Activated naive CD4-positive, alpha-beta T cell treated with anti-CD3 and anti-CD28 coated beads for 36 hours (primary cell): Measurements from ENCODE around the gene PEAK1. TPM values are rescaled to one million over a fixed set of nuclear protein-coding genes. Genes with fewer than 3 reads are reported as not detected.

Source experiments
- CTCF ChIA-PET: fragments of 350-600 bp; sonication (Branson Sonifier 250); formaldehyde crosslinking; loops from one replicate; lab custom pipeline; 2021; ENCODE audit warnings: antibody characterized with exemption; lab: Charles Lee
- DNase-seq: peaks from one replicate; pipeline ENCODE4 v3.0.0-alpha.2; 2020
- H3K27ac Mint-ChIP-seq: one replicate; pipeline ENCODE4 v1.8.0; 2021; ENCODE audit warnings: mild to moderate bottlenecking, mixed read lengths
- H3K27me3 Mint-ChIP-seq: one replicate; pipeline ENCODE4 v1.8.0; 2021; ENCODE audit warnings: low read depth, mixed read lengths
- H3K36me3 Mint-ChIP-seq: one replicate; pipeline ENCODE4 v1.8.0; 2021; ENCODE audit warnings: low read depth, mixed read lengths
- H3K4me1 Mint-ChIP-seq: one replicate; pipeline ENCODE4 v1.8.0; 2021; ENCODE audit warnings: low read depth, mixed read lengths
- H3K4me3 Mint-ChIP-seq: one replicate; pipeline ENCODE4 v1.8.0; 2021; ENCODE audit warnings: mild to moderate bottlenecking, moderate library complexity, mixed read lengths
- H3K9me3 Mint-ChIP-seq: one replicate; pipeline ENCODE4 v1.8.0; 2021; ENCODE audit warnings: mixed read lengths
- intact Hi-C: fragments of 100-400 bp; cut with micrococcal nuclease; formaldehyde crosslinking; loops from one replicate; pipeline ENCODE4 v1.15.1; 2023
- total RNA-seq, 2 experiments: library from RNA; stranded (reverse); gene quantifications; one replicate each; pipeline ENCODE4 v1.2.3, GENCODE V29; 2021

PEAK1 gene
- total RNA-seq, 2 experiments from 2014 or later, result 26.6 to 28.0 TPM

DNA sequence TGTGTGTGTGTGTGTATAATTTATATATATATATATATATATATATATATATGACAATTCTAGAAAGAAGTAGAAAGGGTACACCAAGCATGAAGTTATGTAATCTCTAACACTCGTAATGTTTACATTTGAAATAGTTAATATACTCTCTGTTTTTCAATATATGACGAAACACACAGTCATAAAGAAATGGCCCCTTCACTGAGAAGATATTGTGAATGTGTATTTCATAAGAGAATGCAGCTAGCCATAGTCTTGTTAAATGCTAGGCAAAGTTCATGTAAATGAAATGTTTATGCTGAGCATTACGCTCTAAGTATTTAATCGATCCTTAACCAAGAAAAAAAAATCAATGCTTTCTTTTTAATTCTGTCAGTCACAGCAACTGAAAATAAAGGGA is 194.3 kb downstream of the PEAK1 start:
- no peak for DNase-seq
- Mint-ChIP-seq H3K9me3 (no peaks in the 10 kb centered on the region), H3K4me3 (no peak overlapping the region), H3K4me1 (peaks cover 11% of the 10 kb centered on the region), H3K27me3 (no peaks in the 10 kb centered on the region), H3K36me3 (no peaks in the 10 kb centered on the region), H3K27ac (no peak overlapping the region)
- intact Hi-C loops, result no loop called here
- CTCF ChIA-PET, result no interaction called here

DNA sequence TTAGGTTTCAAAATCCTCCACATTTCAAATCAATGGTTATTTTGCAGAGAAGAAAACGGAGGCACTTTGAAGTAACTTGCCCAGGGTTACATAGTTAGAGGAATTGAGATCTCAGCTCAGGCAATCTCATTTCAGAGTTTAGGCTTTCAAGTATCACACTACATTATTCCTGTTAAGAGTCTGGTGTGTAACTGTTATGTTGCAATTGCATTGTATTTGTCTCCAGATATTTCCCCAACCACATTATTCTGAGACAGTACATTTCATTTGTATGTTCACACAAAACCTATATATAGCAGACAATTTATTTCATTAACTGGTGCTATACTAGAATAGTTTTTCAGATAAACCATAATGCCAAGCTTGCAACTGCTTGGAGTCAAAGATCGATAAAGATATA is 194.8 kb downstream of the PEAK1 start:
- Mint-ChIP-seq H3K4me3 (no peak overlapping the region), H3K27ac (no peak overlapping the region), H3K36me3 (no peaks in the 10 kb centered on the region), H3K27me3 (no peaks in the 10 kb centered on the region), H3K4me1 (peaks cover 11% of the 10 kb centered on the region), H3K9me3 (no peaks in the 10 kb centered on the region)
- DNase-seq, result no peak
- intact Hi-C loops, result no loop called here
- CTCF ChIA-PET, result interaction anchor here (0.7 kb wide), 1 partner anchor 38 kb away, joined by 3 read pairs; no protein-coding TSS in a partner anchor

DNA sequence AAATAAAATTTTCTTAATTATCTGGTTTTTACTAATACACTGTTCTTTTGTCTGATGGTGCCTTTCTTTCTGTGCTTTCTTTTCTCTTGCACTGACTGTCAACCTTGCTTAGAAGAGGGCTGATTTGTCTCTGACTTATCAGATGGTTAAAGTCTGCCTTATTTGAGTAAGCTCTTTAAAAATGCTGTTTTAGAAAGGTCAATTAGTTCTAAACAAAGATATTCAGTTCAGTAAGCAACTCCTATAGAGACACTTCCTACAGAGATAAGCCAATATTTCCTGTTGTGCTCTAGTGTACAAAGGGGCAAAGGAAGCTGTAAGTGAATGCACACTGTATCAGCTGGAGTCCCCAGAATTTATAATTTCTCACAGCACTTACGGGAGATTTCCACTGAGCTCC is 195.6 kb downstream of the PEAK1 start:
- Mint-ChIP-seq H3K9me3 (no peaks in the 10 kb centered on the region), H3K27ac (no peak overlapping the region), H3K36me3 (no peaks in the 10 kb centered on the region), H3K4me1 (peaks cover 11% of the 10 kb centered on the region), H3K4me3 (no peak overlapping the region), H3K27me3 (no peaks in the 10 kb centered on the region)
- DNase-seq, result no peak
- intact Hi-C loops, result no loop called here
- CTCF ChIA-PET, result no interaction called here

DNA sequence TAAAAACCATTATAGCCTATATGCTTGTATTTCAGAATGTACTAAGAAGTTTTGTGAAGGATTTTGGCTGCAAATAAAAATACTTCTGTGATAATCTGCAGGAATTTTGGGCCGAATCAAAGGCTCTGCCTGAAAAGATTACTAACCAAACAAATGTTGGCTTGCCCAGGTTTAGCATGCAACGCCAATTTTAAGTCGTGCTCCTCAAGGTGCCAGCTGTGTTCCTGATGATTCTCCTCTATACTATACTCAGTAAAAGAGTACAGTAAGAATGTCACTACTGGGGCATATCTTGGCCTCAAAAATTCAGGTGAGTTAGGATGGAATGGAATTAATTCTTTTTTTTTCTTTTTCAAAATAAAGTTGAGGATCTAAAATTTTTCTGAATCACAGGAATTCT is 198.2 kb downstream of the PEAK1 start:
- Mint-ChIP-seq H3K36me3 (no peaks in the 10 kb centered on the region), H3K27me3 (no peaks in the 10 kb centered on the region), H3K27ac (no peak overlapping the region), H3K9me3 (no peaks in the 10 kb centered on the region), H3K4me1 (peaks cover 11% of the 10 kb centered on the region), H3K4me3 (no peak overlapping the region)
- intact Hi-C loops, result no loop called here
- no peak for DNase-seq
- CTCF ChIA-PET, result interaction anchor here (0.6 kb wide), 1 partner anchor 258 kb away, joined by 5 read pairs; no protein-coding TSS in a partner anchor

DNA sequence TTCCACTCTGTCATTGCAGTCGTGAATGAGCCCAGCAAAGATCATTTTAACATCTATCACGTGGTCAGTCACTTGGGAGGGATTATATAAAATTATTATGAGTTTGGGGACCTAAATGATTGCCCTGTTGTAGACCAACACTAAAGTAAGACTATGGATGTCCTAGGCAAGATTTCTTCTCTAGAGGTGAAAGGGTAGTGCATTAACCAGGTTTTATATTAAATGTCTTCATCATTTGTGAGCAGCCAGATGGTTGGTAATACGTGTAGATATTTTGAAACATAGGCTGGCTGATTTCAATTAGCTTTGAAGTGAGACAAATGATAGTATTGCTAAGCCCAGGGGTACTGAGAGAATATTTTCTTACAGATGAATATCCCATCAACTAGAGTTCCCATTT is 198.7 kb downstream of the PEAK1 start:
- DNase-seq, result no peak
- Mint-ChIP-seq H3K4me3 (no peak overlapping the region), H3K27me3 (no peaks in the 10 kb centered on the region), H3K4me1 (peaks cover 11% of the 10 kb centered on the region), H3K27ac (no peak overlapping the region), H3K9me3 (no peaks in the 10 kb centered on the region), H3K36me3 (peaks cover 2% of the 10 kb centered on the region)
- intact Hi-C loops, result no loop called here
- CTCF ChIA-PET, result interaction anchor here (0.6 kb wide), 1 partner anchor 259 kb away, joined by 5 read pairs; no protein-coding TSS in a partner anchor

DNA sequence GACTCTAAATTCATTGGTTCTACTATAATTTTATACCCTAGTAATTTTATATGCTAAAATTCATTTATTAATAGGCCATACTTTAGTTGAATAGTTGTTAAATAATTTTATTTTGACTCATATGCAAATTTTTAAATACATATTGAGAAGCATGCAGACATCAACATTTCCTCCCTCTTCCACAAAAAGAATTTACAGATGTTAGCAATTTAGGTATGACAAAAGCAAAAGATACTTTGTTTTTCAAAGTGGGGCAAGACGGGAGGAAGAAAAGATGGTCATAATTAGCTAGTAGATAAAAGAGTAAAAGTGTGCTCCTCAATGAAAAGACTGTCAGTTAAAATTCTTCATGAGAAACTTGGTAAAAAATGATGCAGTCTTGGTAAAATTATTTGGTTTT is 200.1 kb downstream of the PEAK1 start:
- intact Hi-C loops, result no loop called here
- CTCF ChIA-PET, result no interaction called here
- DNase-seq, result no peak
- Mint-ChIP-seq H3K27ac (no peak overlapping the region), H3K36me3 (peaks cover 4% of the 10 kb centered on the region), H3K9me3 (no peaks in the 10 kb centered on the region), H3K4me1 (peaks cover 6% of the 10 kb centered on the region), H3K27me3 (no peaks in the 10 kb centered on the region), H3K4me3 (no peak overlapping the region)

DNA sequence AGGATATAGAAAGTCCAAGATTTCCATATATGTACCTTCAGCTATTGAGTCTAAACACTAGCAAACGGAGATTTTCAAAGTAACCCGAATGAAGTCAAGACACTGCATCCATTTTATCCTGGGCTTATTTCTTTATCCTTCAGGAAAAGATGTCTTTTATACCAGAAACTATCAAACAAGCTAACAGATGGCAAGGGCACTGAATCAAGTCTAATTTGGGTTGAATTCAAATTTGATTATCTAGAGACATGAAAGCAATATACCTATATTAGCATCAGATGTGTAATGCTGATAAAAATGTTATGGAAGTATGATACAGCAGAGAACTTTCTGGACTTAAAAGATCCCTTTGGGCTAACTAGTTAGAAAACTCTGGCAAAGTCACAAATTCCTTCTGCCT is 210.7 kb downstream of the PEAK1 start:
- peaks cover 5% of the 10 kb centered on the region for H3K9me3 Mint-ChIP-seq
- no peaks in the 10 kb centered on the region for H3K27me3 Mint-ChIP-seq
- peaks cover 8% of the 10 kb centered on the region for H3K36me3 Mint-ChIP-seq
- peaks cover 5% of the 10 kb centered on the region for H3K4me1 Mint-ChIP-seq
- DNase-seq, result no peak
- CTCF ChIA-PET, result no interaction called here
- no peak overlapping the region for H3K27ac Mint-ChIP-seq
- intact Hi-C loops, result no loop called here
- no peak overlapping the region for H3K4me3 Mint-ChIP-seq

DNA sequence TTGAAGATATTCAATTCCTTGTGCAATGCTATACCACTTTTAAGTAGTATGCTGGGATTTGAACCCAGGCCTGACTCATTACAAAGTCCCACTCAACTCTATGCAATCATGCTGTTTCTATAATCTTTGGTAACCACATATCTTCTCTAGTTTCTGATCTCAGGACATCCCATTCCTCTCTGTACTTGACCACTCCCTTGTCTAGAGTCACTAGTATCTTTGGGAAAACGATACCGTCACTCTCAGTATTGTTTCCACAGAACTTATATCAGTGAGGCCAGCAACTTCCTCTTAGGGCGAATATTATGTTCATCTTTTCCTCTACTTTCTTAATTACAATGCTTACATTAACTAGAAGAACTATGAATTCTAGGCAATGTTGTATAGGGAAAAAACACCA is 211.7 kb downstream of the PEAK1 start:
- Mint-ChIP-seq H3K4me1 (peaks cover 5% of the 10 kb centered on the region), H3K27ac (no peak overlapping the region), H3K36me3 (peaks cover 8% of the 10 kb centered on the region), H3K4me3 (no peak overlapping the region), H3K27me3 (no peaks in the 10 kb centered on the region), H3K9me3 (peaks cover 5% of the 10 kb centered on the region)
- no peak for DNase-seq
- intact Hi-C loops, result no loop called here
- CTCF ChIA-PET, result no interaction called here

DNA sequence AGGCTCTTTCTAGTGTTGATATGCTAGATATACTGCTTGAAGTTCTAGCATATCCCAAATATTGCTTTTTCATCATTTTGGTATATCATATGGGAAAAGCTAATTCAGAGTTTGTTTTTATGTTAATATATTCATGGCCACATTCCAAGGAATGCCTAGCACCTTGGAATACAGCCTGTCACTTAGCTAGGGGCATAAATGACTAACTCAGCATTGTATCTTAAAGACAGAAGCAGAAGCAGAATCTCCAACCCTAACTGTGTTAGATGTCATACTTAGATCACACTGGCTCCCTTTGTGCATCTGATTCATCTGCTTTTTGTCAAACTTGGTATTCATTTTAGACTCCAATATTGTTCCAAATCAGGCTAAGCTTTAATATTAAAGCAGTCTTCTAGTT is 218.2 kb downstream of the PEAK1 start:
- peaks cover 14% of the 10 kb centered on the region for H3K9me3 Mint-ChIP-seq
- peaks cover 13% of the 10 kb centered on the region for H3K36me3 Mint-ChIP-seq
- no peak overlapping the region for H3K27ac Mint-ChIP-seq
- no peak overlapping the region for H3K4me3 Mint-ChIP-seq
- CTCF ChIA-PET, result no interaction called here
- no peaks in the 10 kb centered on the region for H3K4me1 Mint-ChIP-seq
- H3K27me3 Mint-ChIP-seq, result no peaks in the 10 kb centered on the region
- DNase-seq, result no peak
- intact Hi-C loops, result no loop called here

DNA sequence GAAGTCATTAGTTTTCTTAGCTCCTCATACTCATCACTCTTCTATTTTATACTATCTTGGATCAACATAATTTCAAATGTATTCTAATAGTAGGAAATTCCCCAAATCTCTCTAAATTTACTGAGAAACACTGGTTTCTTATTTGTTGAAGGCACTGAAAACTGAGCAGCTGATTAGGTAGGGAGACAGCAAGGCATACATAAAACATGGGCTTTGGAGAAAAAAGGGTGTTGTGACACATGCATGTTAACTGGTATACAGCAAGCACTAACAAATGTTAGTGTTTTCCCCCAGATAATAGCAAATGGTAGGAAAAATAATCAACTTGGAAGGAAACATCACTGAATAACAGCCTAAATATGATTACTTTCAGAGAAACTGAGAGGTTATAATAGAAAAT is 223.5 kb downstream of the PEAK1 start:
- DNase-seq, result no peak
- no peak overlapping the region for H3K4me3 Mint-ChIP-seq
- intact Hi-C loops, result no loop called here

DNA sequence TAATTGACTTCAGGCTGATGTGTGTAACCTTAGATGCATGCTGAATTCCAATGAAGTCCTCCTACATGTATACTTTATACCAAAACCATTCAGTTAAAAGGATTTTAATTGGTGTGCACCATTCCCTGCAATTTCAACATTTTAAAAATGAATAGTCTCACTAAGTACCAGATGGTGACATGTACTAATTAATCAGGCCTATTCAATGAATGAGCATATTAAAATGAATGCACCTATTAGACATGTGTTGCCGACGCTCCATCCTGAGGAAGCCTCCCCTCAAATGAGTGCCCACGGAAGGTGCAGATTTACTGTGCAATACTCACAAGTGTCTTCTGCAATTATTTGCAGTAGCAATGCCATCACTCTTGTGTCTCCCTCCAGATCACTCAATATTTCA is 224.3 kb downstream of the PEAK1 start:
- Mint-ChIP-seq H3K4me3 (no peak overlapping the region), H3K27ac (no peak overlapping the region), H3K36me3 (peaks cover 13% of the 10 kb centered on the region), H3K9me3 (peaks cover 14% of the 10 kb centered on the region), H3K27me3 (no peaks in the 10 kb centered on the region), H3K4me1 (no peaks in the 10 kb centered on the region)
- CTCF ChIA-PET, result interaction anchor here (1.9 kb wide), 1 partner anchor 9 kb away, joined by 8 read pairs; no protein-coding TSS in a partner anchor
- DNase-seq, result no peak
- intact Hi-C loops, result no loop called here

More for the DNA sequence above, 223.5 kb downstream of the PEAK1 start:
- Mint-ChIP-seq H3K27me3 (no peaks in the 10 kb centered on the region), H3K27ac (no peak overlapping the region), H3K9me3 (peaks cover 14% of the 10 kb centered on the region), H3K4me1 (no peaks in the 10 kb centered on the region), H3K36me3 (peaks cover 13% of the 10 kb centered on the region)
- CTCF ChIA-PET, result interaction anchor here (0.6 to 1.9 kb wide), 2 partner anchors 9 to 101 kb away, joined by 5 to 8 read pairs; no protein-coding TSS in a partner anchor

DNA sequence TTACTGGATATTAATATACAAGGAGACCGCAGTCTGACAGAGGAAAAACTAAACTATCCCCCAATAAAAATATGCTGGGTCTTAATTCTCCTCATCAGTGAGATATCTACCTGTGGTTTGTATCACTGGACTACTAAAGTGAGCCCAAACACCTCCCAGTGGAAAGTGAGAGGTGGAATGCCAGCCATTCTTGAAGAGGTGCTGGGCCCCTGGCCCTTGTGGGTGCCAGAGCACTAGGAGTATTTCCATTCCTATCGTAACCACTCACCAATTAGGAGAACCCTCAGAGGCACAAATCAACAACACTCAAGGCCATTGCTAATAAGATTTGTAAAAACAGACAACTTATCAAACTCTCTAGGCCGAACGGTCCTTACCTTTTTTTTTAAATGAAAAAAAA is 227.5 kb downstream of the PEAK1 start:
- Mint-ChIP-seq H3K27me3 (no peaks in the 10 kb centered on the region), H3K9me3 (no peaks in the 10 kb centered on the region), H3K27ac (no peak overlapping the region), H3K36me3 (no peaks in the 10 kb centered on the region), H3K4me1 (peaks cover 21% of the 10 kb centered on the region), H3K4me3 (no peak overlapping the region)
- CTCF ChIA-PET, result no interaction called here
- intact Hi-C loops, result no loop called here
- DNase-seq, result no peak

DNA sequence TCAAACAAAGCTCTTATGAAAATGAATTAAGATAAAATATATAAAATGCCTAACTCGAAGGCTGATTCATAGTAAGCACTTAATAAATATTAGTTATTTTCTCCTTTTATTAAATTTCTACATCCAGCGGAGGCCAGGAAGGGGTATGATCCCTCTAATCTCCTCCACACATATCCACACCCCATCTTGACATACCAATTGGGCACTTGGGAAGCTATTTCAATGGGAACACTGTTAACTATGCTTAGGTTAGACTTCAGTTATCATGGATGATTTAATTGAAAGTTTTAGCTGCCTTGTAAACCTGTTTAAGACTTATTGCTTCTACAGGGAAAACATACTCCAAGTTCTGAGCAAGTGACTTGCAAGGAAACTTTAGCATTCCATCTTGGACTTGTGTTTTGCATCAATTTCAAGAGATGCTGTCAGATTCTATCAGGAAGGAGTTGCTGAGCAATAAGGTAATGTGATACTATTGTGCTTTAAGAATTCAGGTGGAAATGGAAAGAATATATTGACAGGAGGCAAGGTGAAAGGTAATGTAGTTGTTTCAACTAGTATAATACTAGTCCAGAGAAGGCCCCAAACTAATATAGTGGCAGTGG is 228.6 kb downstream of the PEAK1 start:
- Mint-ChIP-seq H3K9me3 (no peaks in the 10 kb centered on the region), H3K4me1 (peaks cover 31% of the 10 kb centered on the region), H3K27ac (no peak overlapping the region), H3K36me3 (no peaks in the 10 kb centered on the region), H3K27me3 (no peaks in the 10 kb centered on the region), H3K4me3 (no peak overlapping the region)
- CTCF ChIA-PET, result interaction anchor here (1.3 kb wide), 1 partner anchor 27 kb away, joined by 3 read pairs; no protein-coding TSS in a partner anchor
- no peak for DNase-seq
- intact Hi-C loops, result no loop called here
